Right atrium auricular region (tissue), 2 donors: ENCODE data around the gene TBXAS1. TPM values are rescaled to one million over a fixed set of nuclear protein-coding genes. Genes with fewer than 3 reads are reported as not detected.
A peak's percentile ranks its signal among the peaks of the same experiment; 100 is the strongest.
"Not testable (repeated sequence)": the region's sequence is repeated elsewhere in the genome, so short reads cannot be mapped to it uniquely, and the experiment has no call there.

Source experiments
- DNase-seq: peaks from one replicate; pipeline ENCODE4 v3.0.0-alpha.2; 2019; ENCODE audit warnings: low spot score
- H3K27ac ChIP-seq, 2 donors: fragments of 200-600 bp; sonication (generic); 1 replicate in 1 of 2; 2 replicates in 1 of 2; pipeline ENCODE4 v1.5.1; 2016 to 2019
- H3K27me3 ChIP-seq, 2 donors: fragments of 200-600 bp; sonication (generic); one replicate each; pipeline versions ENCODE4 v1.5.1 to v1.6.0; 2017 to 2019
- H3K36me3 ChIP-seq: fragments of 200-600 bp; sonication (generic); one replicate; pipeline ENCODE4 v1.5.1; 2016
- H3K4me1 ChIP-seq, 2 donors: fragments of 200-600 bp; sonication (generic); one replicate each; pipeline versions ENCODE4 v1.5.1 to v1.6.0; 2017 to 2019
- H3K4me3 ChIP-seq, 2 donors: fragments of 200-600 bp; sonication (generic); 1 replicate in 1 of 2; 2 replicates in 1 of 2; pipeline ENCODE4 v1.5.1; 2017 to 2019; ENCODE audit warnings: mild to moderate bottlenecking in 1 of 2, moderate library complexity in 1 of 2
- H3K9me3 ChIP-seq, 2 donors: fragments of 200-600 bp; sonication (generic); one replicate each; pipeline ENCODE4 v1.5.1; 2019
- CTCF ChIP-seq, 2 donors: fragments of 200-600 bp; sonication (generic); IDR thresholded peaks; one replicate each; pipeline ENCODE4 v1.5.1; 2019; ENCODE audit warnings: antibody characterized with exemption in 2 of 2
- total RNA-seq, 2 donors: library from RNA; depleted of rRNA; stranded (reverse); fragments of >200 nt; gene quantifications; one replicate each; pipeline ENCODE4 v1.1.0, GENCODE V29; 2016

TBXAS1 gene
- total RNA-seq, 2 donors from 2014 or later, result 4.6 to 15.3 TPM

- Histone ChIP-seq H3K27me3 (no peaks in the 10 kb centered on the region), H3K36me3 (no peaks in the 10 kb centered on the region), H3K4me1 (no peaks in the 10 kb centered on the region), H3K27ac (no peak overlapping the region), H3K9me3 (peaks cover 0 to 3% of the 10 kb centered on the region in 2 donors), H3K4me3 (no peak overlapping the region)
- DNase-seq, result no peak
- no peak for TF ChIP-seq CTCF (IDR thresholded peaks at IDR 0.05)
Observed at GRCh38 chr7:139838276-139838675, 9.2 kb downstream of the TBXAS1 start.

DNA sequence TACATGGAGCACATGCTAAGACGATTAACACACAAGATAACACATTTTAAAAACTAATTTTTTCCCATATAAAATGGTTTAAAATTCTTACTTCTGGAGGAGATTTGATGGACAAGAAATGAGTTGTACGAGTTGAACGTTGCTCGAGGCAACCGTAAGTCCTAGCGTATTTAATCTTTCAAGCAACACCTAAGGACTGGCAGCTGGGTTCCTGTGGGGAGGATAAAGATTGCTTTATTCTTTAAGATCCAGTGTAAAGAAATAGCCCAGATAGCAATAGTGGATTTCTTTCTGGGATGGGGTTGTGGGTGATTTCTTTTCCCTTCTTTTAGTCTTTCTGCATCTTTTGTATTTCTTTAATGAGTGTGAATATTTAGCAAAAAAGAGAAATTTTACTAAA is 9.8 kb downstream of the TBXAS1 start:
- Histone ChIP-seq H3K27ac (no peak overlapping the region), H3K4me3 (no peak overlapping the region), H3K36me3 (no peaks in the 10 kb centered on the region), H3K9me3 (peaks cover 0 to 3% of the 10 kb centered on the region in 2 donors), H3K27me3 (no peaks in the 10 kb centered on the region), H3K4me1 (no peaks in the 10 kb centered on the region)
- DNase-seq, result no peak
- no peak for TF ChIP-seq CTCF (IDR thresholded peaks at IDR 0.05)

DNA sequence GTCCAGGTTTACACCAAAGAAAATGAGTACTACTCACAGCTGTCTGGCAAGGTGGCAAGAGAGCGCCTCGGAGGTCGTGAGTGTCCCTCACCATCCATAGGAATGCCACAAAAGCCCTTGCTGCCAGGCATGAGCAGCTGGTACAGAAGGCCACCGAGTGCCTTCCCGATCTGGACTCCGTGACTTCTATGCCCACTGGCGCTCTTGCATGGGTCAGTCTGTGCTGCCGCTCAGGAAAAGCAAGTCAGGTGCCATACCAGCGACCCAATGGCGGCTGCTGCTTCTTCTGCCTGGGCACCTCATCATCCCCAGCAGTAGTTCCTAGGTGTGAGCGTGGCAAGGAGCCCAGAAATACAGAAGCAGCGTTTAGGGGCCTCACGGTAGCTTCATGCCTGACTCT is 11.7 kb downstream of the TBXAS1 start:
- H3K27ac ChIP-seq, result no peak overlapping the region
- peak; percentile 48 for DNase-seq
- H3K4me1 ChIP-seq, result no peaks in the 10 kb centered on the region
- H3K36me3 ChIP-seq, result no peaks in the 10 kb centered on the region
- no peak overlapping the region for H3K4me3 ChIP-seq
- no peak for TF ChIP-seq CTCF (IDR thresholded peaks at IDR 0.05)
- no peaks in the 10 kb centered on the region for H3K27me3 ChIP-seq
- no peaks in the 10 kb centered on the region for H3K9me3 ChIP-seq

GRCh38 chr7:139842401-139843210 is 13.5 kb downstream of the TBXAS1 start:
- H3K27me3 ChIP-seq, result no peaks in the 10 kb centered on the region
- H3K9me3 ChIP-seq, result no peaks in the 10 kb centered on the region
- no peak for DNase-seq
- H3K27ac ChIP-seq, result no peak overlapping the region
- H3K36me3 ChIP-seq, result no peaks in the 10 kb centered on the region
- no peaks in the 10 kb centered on the region for H3K4me1 ChIP-seq
- TF ChIP-seq CTCF (IDR thresholded peaks at IDR 0.05), result no peak
- H3K4me3 ChIP-seq, result no peak overlapping the region

DNA sequence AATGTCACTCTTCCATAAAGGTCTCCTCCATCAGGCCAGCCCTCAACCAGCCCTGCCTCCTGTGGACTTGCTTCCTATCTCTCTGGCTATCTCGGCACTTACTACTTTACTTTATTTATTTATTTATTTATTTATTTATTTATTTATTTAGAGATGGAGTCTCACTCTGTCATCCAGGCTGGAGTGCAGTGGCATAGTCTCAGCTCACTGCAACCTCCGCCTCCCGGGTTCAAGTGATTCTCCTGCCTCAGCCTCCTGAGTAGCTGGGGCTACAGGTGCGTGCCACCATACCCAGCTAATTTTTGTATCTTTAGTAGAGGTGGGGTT is 14.1 kb downstream of the TBXAS1 start:
- not testable (repeated sequence) for H3K27ac ChIP-seq, H3K4me1 ChIP-seq, H3K27me3 ChIP-seq, H3K4me3 ChIP-seq, H3K9me3 ChIP-seq, DNase-seq, H3K36me3 ChIP-seq

DNA sequence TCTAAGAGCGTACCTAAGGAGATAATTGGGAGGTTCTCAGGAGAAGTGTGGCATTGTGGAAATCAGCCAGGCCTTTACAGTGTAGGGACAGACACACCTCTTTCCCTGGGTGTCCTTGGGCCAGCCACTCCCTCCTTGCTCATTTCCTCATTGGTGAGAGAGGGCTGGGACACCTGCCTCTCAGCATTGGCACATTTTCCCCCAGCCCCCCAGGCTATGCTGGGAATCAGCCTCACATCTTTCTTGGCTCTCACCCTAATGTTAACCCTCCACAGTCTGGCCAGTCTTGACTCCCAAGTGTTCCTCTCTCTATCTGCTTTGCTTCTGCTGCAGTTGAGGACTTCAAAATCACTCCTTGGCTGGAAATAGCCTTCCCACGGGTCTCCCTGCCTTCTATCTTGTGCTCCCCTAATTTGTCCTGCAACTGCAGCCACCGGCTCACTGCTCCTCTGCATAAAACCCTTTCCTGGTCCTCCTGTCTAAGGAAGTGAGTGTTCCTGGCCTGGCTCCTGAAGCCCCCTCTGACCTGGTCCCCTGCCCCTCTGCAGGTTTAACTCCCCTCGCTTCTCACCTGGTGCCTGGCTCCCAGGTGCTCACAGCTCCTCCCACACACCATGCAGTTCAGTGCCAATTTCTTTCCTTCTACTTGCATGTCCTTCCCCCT is 15.8 kb downstream of the TBXAS1 start:
- Histone ChIP-seq H3K4me1 (no peaks in the 10 kb centered on the region), H3K36me3 (no peaks in the 10 kb centered on the region), H3K4me3 (no peak overlapping the region), H3K9me3 (no peaks in the 10 kb centered on the region), H3K27ac (no peak overlapping the region), H3K27me3 (no peaks in the 10 kb centered on the region)
- TF ChIP-seq CTCF (IDR thresholded peaks at IDR 0.05), result no peak
- DNase-seq, result no peak
